Liver (tissue), 9 donors: ENCODE results near the gene ITGBL1. TPM values are rescaled to one million over a fixed set of nuclear protein-coding genes. Genes with fewer than 3 reads are reported as not detected.

Experiments
- DNase-seq: peaks from one replicate; pipeline ENCODE4 v3.0.0-alpha.2; 2017; ENCODE audit warnings: low spot score
- H3K27ac ChIP-seq, 2 donors: one replicate each; pipeline ENCODE4 v1.7.0; 2013; ENCODE audit warnings: inconsistent platforms in 2 of 2, low read length in 2 of 2, control low read depth in 1 of 2, low read depth in 1 of 2, mild to moderate bottlenecking in 1 of 2
- H3K27me3 ChIP-seq, 4 donors: one replicate each; pipeline versions ENCODE4 v1.6.1 to v1.7.0; 2013; ENCODE audit warnings: low read length in 3 of 4, inconsistent platforms in 1 of 4, mild to moderate bottlenecking in 1 of 4, moderate library complexity in 1 of 4; ENCODE audit not compliant: control insufficient read depth in 4 of 4, insufficient read depth in 4 of 4
- H3K36me3 ChIP-seq, 4 donors: one replicate each; pipeline versions ENCODE4 v1.6.1 to v1.7.0; 2013; ENCODE audit warnings: low read length in 3 of 4, mild to moderate bottlenecking in 3 of 4, low read depth in 1 of 4, moderate library complexity in 1 of 4; ENCODE audit not compliant: control insufficient read depth in 4 of 4, insufficient read depth in 3 of 4
- H3K4me1 ChIP-seq, 4 donors: one replicate each; pipeline versions ENCODE4 v1.6.1 to v1.7.0; 2013; ENCODE audit warnings: low read length in 3 of 4, mild to moderate bottlenecking in 3 of 4, moderate library complexity in 1 of 4; ENCODE audit not compliant: control insufficient read depth in 4 of 4, insufficient read depth in 4 of 4
- H3K4me3 ChIP-seq, 3 donors: one replicate each; pipeline versions ENCODE4 v1.6.1 to v1.7.0; 2013; ENCODE audit warnings: low read length in 3 of 3, control low read depth in 1 of 3, low read depth in 1 of 3, mild to moderate bottlenecking in 1 of 3
- H3K9ac ChIP-seq, 2 donors: one replicate each; pipeline ENCODE4 v1.7.0; 2013; ENCODE audit warnings: low read length in 2 of 2, mild to moderate bottlenecking in 2 of 2, moderate library complexity in 2 of 2, control low read depth in 1 of 2, low read depth in 1 of 2
- H3K9me3 ChIP-seq, 4 donors: one replicate each; pipeline versions ENCODE4 v1.6.1 to v1.7.0; 2013; ENCODE audit warnings: low read length in 3 of 4; ENCODE audit not compliant: control insufficient read depth in 4 of 4
- EGR1 ChIP-seq, 2 donors: IDR thresholded peaks; 2 replicates each; pipeline ENCODE4 v1.6.1; 2016 to 2018; ENCODE audit warnings: antibody characterized with exemption in 2 of 2, low read depth in 2 of 2
- FOXA1 ChIP-seq: IDR thresholded peaks from 2 replicates; pipeline ENCODE4 v1.6.1; 2016; ENCODE audit warnings: antibody characterized with exemption
- FOXA2 ChIP-seq: IDR thresholded peaks from 2 replicates; pipeline ENCODE4 v1.6.1; 2016; ENCODE audit warnings: antibody characterized with exemption
- GABPA ChIP-seq, 2 donors: IDR thresholded peaks in 1 of 2; conservative IDR thresholded peaks in 1 of 2; 2 replicates each; pipeline ENCODE4 v1.6.1; 2016; ENCODE audit warnings: antibody characterized with exemption in 2 of 2, mild to moderate bottlenecking in 1 of 2, moderate library complexity in 1 of 2
- HNF4A ChIP-seq, 2 donors: conservative IDR thresholded peaks; 2 replicates each; pipeline ENCODE4 v1.6.1; 2016; ENCODE audit warnings: antibody characterized with exemption in 2 of 2, mild to moderate bottlenecking in 2 of 2
- HNF4G ChIP-seq: IDR thresholded peaks from 2 replicates; pipeline ENCODE4 v1.6.1; 2016; ENCODE audit warnings: antibody characterized with exemption
- JUND ChIP-seq, 2 donors: IDR thresholded peaks; 2 replicates each; pipeline ENCODE4 v1.6.1; 2016; ENCODE audit warnings: antibody characterized with exemption in 2 of 2
- NR2F2 ChIP-seq: IDR thresholded peaks from 2 replicates; pipeline ENCODE4 v1.6.1; 2016; ENCODE audit warnings: antibody characterized with exemption
- RAD21 ChIP-seq, 2 donors: IDR thresholded peaks; 2 replicates each; pipeline ENCODE4 v1.6.1; 2016; ENCODE audit warnings: antibody characterized with exemption in 2 of 2, mild to moderate bottlenecking in 2 of 2
- RXRA ChIP-seq, 2 donors: IDR thresholded peaks; 2 replicates each; pipeline ENCODE4 v1.6.1; 2017 to 2018; ENCODE audit warnings: antibody characterized with exemption in 2 of 2, mild to moderate bottlenecking in 1 of 2
- SP1 ChIP-seq: IDR thresholded peaks from 2 replicates; pipeline ENCODE4 v1.6.1; 2018; ENCODE audit warnings: antibody characterized with exemption, mild to moderate bottlenecking
- TAF1 ChIP-seq: conservative IDR thresholded peaks from 2 replicates; pipeline ENCODE4 v1.6.1; 2016; ENCODE audit warnings: antibody characterized with exemption, mild to moderate bottlenecking
- YY1 ChIP-seq: IDR thresholded peaks from 2 replicates; pipeline ENCODE4 v1.6.1; 2016; ENCODE audit warnings: antibody characterized with exemption, mild to moderate bottlenecking
- WGBS: extraction: QIAGEN DNeasy Blood & Tissue Kit; methylation state at CpG from one replicate; pipeline ENCODE4 v1.1.7; 2013; 5-methylcytosine and 5-hydroxymethylcytosine counted together
- polyA plus RNA-seq, 2 donors: library from polyadenylated mRNA; stranded (reverse) in 1 of 2; unstranded in 1 of 2; fragments of 200-250 nt in 1 of 2; fragments of >200 nt in 1 of 2; fragmentation: Nextera tagmentation in 1 of 2; extraction: Ambion mirVana in 1 of 2; gene quantifications; one replicate each; pipeline versions ENCODE4 v1.2.1 to v1.2.3, GENCODE V29; 2013 to 2015
- total RNA-seq, 2 donors: library from RNA; depleted of rRNA; stranded (reverse); fragments of >200 nt; gene quantifications; one replicate each; pipeline ENCODE4 v1.2.3, GENCODE V29; 2014
- TF ChIP-seq, protein P1 (sequence below): IDR thresholded peaks from 2 replicates; pipeline ENCODE4 v1.6.1; 2016; ENCODE audit warnings: antibody characterized with exemption
- TF ChIP-seq, protein P2 (sequence below): fragments of 150-350 bp; IDR thresholded peaks from 2 replicates; pipeline ENCODE4 v1.5.1; 2017; ENCODE audit warnings: improper control_type of control experiment, low read depth, low read length; ENCODE audit not compliant: missing input control
- TF ChIP-seq, protein P3 (sequence below): IDR thresholded peaks from 2 replicates; pipeline ENCODE4 v1.6.1; 2016; ENCODE audit warnings: antibody characterized with exemption, mild to moderate bottlenecking
- TF ChIP-seq, protein P4 (sequence below): IDR thresholded peaks from 2 replicates; pipeline ENCODE4 v1.6.1; 2016; ENCODE audit warnings: antibody characterized with exemption
- TF ChIP-seq, protein P5 (sequence below): IDR thresholded peaks from 2 replicates; pipeline ENCODE4 v1.6.1; 2016; ENCODE audit warnings: antibody characterized with exemption
- donor health status: healthy.
- donor health status: healthy.
- donor health status: healthy.
- donor health status: healthy.
- donor health status: healthy.

Gene ITGBL1
- total and polyA plus RNA-seq, 4 donors: 0.28 to 2.2 (median 1.2) TPM

DNA sequence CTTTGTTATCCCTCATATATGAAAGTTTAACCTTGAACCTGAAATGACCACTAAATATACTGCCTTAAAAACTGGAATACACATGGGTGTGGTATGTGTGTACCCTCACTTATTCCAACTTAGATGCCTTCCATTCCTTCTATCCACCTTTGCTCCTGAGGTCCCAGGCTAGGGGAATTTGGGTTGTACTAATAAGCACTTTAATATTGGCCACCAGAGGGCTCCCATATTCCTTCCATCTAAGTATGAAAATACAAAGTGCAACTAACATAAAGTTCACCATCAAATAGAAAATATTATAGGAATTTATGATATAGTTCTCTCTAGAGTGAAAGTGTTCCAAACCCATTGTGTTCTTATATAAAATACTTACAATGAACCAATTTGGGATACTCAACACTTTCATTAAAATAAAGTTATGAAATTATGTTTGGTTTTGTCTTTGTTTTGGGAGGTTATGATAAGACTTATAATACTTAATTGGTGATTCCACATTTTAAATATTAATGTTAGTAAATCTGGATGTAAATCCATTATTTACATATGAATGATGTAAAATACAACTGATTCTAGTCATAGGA is 62.3 kb downstream of the ITGBL1 start:
- H3K27me3 ChIP-seq: no peaks in the 10 kb centered on the region
- H3K9me3 ChIP-seq: no peaks in the 10 kb centered on the region
- H3K27ac ChIP-seq: no peak overlapping the region
- H3K36me3 ChIP-seq: no peaks in the 10 kb centered on the region
- H3K9ac ChIP-seq: no peak overlapping the region
- DNase-seq: no peak
- H3K4me1 ChIP-seq: no peaks in the 10 kb centered on the region
- no peak overlapping the region for H3K4me3 ChIP-seq
- TF ChIP-seq, protein P1, sequence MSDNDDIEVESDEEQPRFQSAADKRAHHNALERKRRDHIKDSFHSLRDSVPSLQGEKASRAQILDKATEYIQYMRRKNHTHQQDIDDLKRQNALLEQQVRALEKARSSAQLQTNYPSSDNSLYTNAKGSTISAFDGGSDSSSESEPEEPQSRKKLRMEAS: no peak
- TF ChIP-seq RXRA (IDR thresholded peaks at IDR 0.05) (peak in 1 of 2 donors; percentile 17), HNF4A (conservative IDR thresholded peaks at IDR 0.05) (peak; percentile 60 to 68), RAD21 (IDR thresholded peaks at IDR 0.05) (peak; percentile 96 to 97)
- TF ChIP-seq, protein P2, sequence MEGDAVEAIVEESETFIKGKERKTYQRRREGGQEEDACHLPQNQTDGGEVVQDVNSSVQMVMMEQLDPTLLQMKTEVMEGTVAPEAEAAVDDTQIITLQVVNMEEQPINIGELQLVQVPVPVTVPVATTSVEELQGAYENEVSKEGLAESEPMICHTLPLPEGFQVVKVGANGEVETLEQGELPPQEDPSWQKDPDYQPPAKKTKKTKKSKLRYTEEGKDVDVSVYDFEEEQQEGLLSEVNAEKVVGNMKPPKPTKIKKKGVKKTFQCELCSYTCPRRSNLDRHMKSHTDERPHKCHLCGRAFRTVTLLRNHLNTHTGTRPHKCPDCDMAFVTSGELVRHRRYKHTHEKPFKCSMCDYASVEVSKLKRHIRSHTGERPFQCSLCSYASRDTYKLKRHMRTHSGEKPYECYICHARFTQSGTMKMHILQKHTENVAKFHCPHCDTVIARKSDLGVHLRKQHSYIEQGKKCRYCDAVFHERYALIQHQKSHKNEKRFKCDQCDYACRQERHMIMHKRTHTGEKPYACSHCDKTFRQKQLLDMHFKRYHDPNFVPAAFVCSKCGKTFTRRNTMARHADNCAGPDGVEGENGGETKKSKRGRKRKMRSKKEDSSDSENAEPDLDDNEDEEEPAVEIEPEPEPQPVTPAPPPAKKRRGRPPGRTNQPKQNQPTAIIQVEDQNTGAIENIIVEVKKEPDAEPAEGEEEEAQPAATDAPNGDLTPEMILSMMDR: peak; percentile 79

DNA sequence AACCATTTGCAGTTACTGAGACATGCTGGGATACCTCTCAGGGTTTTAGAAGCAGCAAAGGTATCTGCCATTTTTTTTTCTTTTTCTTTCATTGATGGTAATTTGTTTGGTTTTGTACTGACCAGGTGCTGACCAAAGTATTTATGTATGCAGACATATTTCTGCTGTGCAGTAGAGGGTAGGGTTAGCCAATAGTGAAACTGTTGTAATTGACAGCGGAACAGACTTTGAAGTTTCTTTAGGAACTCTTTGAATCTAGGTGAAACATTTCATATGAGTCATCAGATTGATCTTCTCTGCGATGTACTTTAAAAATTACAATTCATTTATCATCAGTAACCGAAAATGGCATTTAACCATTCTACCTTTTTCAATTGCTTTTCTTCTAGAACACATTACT is 63.0 kb downstream of the ITGBL1 start:
- Histone ChIP-seq H3K9ac (no peak overlapping the region), H3K9me3 (no peaks in the 10 kb centered on the region), H3K36me3 (no peaks in the 10 kb centered on the region), H3K4me1 (no peaks in the 10 kb centered on the region), H3K4me3 (no peak overlapping the region), H3K27me3 (no peaks in the 10 kb centered on the region), H3K27ac (no peak overlapping the region)
- 90% methylated on average over 3 of the region's 3 CpGs for WGBS
- DNase-seq: no peak
- TF ChIP-seq, protein P3, sequence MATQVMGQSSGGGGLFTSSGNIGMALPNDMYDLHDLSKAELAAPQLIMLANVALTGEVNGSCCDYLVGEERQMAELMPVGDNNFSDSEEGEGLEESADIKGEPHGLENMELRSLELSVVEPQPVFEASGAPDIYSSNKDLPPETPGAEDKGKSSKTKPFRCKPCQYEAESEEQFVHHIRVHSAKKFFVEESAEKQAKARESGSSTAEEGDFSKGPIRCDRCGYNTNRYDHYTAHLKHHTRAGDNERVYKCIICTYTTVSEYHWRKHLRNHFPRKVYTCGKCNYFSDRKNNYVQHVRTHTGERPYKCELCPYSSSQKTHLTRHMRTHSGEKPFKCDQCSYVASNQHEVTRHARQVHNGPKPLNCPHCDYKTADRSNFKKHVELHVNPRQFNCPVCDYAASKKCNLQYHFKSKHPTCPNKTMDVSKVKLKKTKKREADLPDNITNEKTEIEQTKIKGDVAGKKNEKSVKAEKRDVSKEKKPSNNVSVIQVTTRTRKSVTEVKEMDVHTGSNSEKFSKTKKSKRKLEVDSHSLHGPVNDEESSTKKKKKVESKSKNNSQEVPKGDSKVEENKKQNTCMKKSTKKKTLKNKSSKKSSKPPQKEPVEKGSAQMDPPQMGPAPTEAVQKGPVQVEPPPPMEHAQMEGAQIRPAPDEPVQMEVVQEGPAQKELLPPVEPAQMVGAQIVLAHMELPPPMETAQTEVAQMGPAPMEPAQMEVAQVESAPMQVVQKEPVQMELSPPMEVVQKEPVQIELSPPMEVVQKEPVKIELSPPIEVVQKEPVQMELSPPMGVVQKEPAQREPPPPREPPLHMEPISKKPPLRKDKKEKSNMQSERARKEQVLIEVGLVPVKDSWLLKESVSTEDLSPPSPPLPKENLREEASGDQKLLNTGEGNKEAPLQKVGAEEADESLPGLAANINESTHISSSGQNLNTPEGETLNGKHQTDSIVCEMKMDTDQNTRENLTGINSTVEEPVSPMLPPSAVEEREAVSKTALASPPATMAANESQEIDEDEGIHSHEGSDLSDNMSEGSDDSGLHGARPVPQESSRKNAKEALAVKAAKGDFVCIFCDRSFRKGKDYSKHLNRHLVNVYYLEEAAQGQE: no peak
- TF ChIP-seq YY1 (no peak), HNF4G (no peak), EGR1 (IDR thresholded peaks at IDR 0.05; ENCODE audit: low read depth in 2 of 2) (no peak), FOXA2 (no peak), FOXA1 (no peak), GABPA (IDR thresholded peaks at IDR 0.05 in 1 of 2, conservative IDR thresholded peaks at IDR 0.05 in 1 of 2) (no peak), NR2F2 (no peak), SP1 (no peak), RAD21 (IDR thresholded peaks at IDR 0.05) (no peak), JUND (IDR thresholded peaks at IDR 0.05) (no peak), RXRA (IDR thresholded peaks at IDR 0.05) (no peak), HNF4A (conservative IDR thresholded peaks at IDR 0.05) (no peak), TAF1 (no peak)
- TF ChIP-seq, protein P2: no peak
- TF ChIP-seq, protein P4, sequence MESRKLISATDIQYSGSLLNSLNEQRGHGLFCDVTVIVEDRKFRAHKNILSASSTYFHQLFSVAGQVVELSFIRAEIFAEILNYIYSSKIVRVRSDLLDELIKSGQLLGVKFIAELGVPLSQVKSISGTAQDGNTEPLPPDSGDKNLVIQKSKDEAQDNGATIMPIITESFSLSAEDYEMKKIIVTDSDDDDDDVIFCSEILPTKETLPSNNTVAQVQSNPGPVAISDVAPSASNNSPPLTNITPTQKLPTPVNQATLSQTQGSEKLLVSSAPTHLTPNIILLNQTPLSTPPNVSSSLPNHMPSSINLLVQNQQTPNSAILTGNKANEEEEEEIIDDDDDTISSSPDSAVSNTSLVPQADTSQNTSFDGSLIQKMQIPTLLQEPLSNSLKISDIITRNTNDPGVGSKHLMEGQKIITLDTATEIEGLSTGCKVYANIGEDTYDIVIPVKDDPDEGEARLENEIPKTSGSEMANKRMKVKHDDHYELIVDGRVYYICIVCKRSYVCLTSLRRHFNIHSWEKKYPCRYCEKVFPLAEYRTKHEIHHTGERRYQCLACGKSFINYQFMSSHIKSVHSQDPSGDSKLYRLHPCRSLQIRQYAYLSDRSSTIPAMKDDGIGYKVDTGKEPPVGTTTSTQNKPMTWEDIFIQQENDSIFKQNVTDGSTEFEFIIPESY: no peak
- TF ChIP-seq, protein P5, sequence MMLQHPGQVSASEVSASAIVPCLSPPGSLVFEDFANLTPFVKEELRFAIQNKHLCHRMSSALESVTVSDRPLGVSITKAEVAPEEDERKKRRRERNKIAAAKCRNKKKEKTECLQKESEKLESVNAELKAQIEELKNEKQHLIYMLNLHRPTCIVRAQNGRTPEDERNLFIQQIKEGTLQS: no peak
- TF ChIP-seq, protein P1: no peak
